ENCODE results near the gene TTC39C.
A peak's percentile ranks its signal among the peaks of the same experiment; 100 is the strongest.

The TTC39C gene

DNA sequence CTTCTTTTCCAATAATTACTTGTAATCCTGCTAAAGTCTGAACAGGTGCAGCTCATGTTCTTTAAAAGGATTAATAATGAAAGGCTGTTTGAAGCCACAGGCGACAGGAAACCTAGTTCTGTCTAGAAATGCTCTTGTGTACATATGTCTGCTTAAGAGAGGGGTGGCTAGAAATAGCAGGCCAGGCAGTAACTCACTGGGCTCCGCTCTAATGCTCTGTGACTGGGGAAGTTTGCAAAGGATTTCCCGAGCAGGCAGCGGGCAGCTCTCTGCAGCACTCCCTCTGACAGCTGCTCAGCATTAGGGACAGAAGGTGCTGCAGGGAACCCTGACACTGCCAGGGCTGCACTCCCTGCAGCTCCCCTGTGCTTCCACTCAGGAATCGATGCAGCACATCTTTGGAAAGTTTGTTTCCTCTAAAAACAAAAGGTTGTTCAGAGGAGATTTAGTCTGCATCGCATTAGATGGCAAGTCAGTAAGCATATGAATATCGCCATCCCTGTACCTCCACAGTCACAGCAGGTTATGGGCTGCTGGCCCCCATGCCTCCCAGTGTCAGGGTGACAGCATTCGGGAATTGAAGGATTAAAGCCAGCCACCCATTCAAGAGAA is 33.1 kb upstream of the TTC39C start:
- TF ChIP-seq, protein P1, sequence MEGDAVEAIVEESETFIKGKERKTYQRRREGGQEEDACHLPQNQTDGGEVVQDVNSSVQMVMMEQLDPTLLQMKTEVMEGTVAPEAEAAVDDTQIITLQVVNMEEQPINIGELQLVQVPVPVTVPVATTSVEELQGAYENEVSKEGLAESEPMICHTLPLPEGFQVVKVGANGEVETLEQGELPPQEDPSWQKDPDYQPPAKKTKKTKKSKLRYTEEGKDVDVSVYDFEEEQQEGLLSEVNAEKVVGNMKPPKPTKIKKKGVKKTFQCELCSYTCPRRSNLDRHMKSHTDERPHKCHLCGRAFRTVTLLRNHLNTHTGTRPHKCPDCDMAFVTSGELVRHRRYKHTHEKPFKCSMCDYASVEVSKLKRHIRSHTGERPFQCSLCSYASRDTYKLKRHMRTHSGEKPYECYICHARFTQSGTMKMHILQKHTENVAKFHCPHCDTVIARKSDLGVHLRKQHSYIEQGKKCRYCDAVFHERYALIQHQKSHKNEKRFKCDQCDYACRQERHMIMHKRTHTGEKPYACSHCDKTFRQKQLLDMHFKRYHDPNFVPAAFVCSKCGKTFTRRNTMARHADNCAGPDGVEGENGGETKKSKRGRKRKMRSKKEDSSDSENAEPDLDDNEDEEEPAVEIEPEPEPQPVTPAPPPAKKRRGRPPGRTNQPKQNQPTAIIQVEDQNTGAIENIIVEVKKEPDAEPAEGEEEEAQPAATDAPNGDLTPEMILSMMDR (conservative IDR thresholded peaks at IDR 0.05; ENCODE audit: low read length), result no peak
- no peak overlapping the region for H3K4me3 ChIP-seq (ENCODE audit: low read length)
- no peak for DNase-seq (ENCODE audit: low read depth)

DNA sequence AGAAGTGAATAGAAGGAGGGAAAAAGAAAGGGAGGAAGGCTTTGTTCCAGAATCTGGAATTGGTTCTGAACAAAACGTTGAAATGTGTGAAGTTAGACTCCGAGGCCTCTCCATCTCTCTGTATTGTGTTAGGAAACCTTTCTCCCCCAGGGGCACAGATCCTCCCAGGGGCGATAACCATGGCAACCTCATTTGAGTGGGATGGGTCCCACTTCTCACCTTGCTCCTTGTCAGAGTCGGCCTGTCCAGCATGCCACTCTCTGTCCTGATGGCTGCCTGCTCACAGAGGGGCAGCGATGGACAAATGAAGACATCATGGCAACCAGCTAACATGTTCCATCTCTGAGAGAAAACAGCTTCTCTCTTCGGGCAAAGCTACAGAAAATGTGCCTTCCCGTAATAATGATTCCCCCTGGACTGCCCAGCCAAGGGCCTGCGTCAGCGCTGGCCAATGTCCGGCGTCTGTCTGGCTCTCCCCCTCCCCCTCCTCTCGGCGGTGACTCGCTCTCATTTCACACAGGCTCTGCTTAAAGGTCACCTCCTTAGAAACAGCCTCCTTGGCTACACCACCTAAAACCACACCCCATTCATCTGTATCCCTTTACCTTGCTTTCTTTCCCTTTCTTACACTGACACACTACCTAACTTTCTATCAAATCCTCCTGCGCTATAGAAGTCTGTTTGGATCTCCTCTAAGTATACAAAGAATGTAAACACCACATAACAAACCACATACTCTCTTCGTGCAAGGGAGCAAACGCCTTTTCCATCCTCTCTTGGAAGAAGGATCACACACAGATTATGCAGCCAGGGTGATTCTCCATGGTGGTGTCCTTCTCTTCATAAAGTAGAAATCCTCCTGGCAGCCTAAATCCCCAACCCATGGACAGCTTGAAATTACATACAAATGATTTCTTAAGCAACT is 32.1 kb upstream of the TTC39C start:
- no peak overlapping the region for H3K4me3 ChIP-seq (ENCODE audit: low read length)
- TF ChIP-seq, protein P1 (conservative IDR thresholded peaks at IDR 0.05; ENCODE audit: low read length), result no peak
- DNase-seq (ENCODE audit: low read depth), result peak; percentile 37

DNA sequence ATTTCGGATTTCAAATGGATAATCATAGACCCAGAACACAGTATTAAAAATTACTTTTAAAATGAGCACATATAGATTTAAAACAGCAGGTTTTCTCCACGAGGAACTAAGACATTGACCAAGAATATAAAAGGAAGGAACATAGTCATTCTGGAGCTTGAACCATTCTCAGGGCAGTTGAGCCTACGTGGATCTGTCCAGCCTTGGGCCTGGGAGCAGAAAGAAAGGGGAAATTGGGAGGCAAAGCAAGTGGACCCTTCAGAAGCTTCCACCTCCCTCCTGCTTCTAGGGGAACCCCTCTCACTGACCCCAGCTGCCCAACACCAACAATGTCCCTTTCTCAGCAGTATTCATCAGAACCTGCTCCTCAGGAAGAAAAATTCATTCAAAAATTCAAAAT is 31.4 kb upstream of the TTC39C start:
- TF ChIP-seq, protein P1 (conservative IDR thresholded peaks at IDR 0.05; ENCODE audit: low read length), result no peak
- no peak overlapping the region for H3K4me3 ChIP-seq (ENCODE audit: low read length)
- no peak for DNase-seq (ENCODE audit: low read depth)

DNA sequence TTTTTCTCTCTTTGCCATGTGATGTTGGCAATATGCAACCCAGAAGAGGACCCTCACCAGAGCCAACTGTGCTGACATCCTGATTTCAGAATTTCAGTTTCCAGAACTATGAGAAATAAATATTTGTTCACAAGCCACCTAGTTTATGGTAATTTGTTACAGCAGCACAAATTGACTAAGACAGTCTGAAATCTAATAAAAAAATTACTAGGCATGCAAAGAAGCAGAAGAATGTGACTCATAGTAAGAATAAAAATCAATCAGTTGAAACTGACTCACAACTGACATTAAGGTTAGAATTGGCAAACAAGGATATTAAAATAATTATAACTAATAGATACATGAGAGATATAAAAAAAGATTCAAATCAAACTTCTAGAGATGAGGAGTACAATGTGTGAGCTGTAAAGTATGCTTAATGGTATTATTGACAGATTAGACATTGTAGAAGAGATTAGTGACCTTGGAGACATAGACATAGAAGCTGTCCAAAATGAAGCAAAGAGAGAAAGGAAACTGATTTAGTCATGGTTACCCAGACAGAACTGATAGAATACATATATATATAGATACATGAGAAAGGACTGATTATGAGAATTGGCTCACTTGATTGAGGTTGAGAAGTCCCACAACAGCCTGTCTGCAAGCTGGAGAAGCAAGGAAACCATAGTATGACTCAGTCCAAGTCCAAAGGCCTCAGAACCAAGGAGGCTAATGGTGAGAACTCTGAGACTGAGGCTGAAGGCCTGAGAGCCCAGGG is 27.8 kb upstream of the TTC39C start:
- TF ChIP-seq, protein P1 (conservative IDR thresholded peaks at IDR 0.05; ENCODE audit: low read length), result no peak
- H3K4me3 ChIP-seq (ENCODE audit: low read length), result no peak overlapping the region
- no peak for DNase-seq (ENCODE audit: low read depth)

DNA sequence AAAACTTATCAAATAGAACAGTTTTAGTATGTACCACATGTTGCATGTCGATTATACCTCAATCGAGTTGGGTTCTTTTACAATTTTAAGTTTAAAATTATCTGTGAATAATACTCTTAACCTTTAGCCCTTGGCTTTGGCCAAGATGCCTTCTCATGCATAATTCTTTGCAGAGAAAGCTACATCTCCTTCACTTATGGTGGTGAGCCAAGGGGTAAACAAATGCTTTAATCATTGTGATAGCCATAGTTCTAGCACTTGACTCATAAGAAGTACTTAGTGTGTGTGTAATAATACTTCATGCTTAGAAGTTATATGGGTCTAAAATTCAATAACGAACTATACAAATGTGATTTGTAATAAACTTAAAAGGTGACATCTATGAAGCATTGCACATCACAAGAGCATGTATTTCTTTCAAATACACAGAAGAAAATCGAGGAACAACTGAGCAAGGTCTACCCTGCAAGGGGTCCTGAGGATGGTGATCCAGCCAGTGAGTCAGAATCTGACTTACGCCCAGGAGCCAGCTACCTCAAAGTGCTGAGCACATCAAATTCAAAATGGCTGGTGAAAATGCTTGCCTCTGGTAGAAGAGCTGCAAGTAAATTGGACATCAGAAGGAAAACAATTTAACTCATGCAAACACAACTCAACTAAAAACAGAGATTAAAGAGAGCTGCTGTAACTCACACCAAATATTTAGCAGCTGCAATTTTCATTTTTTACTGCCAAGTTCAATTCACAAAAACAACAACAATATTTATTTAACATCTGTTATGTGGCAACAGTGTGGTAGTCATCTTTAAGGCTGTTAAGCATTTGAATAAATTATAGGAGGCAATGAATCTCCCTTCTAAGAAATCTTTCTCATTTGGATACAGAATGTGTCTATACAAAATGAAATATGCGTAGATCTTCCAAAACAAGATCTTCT is 23.8 kb upstream of the TTC39C start:
- peak; percentile 73 for DNase-seq (ENCODE audit: low read depth)
- TF ChIP-seq, protein P1 (conservative IDR thresholded peaks at IDR 0.05; ENCODE audit: low read length), result no peak
- H3K4me3 ChIP-seq (ENCODE audit: low read length), result no peak overlapping the region

Measured in AG10803 (cell line).